Endothelial cell (in vitro differentiated cells): Measurements from ENCODE around the gene ANKRD27. TPM values are rescaled to one million over a fixed set of nuclear protein-coding genes. Genes with fewer than 3 reads are reported as not detected.

Experiments
- DNase-seq: peaks from one replicate; pipeline ENCODE4 v3.0.0; 2021; ENCODE audit warnings: low spot score
- H3K27ac Mint-ChIP-seq: one replicate; pipeline ENCODE4 v1.8.0; 2021; ENCODE audit warnings: mixed read lengths, inconsistent platforms; ENCODE audit not compliant: unreplicated experiment
- H3K27me3 Mint-ChIP-seq: one replicate; pipeline ENCODE4 v1.8.0; 2021; ENCODE audit warnings: mild to moderate bottlenecking, moderate library complexity, mixed read lengths, inconsistent platforms; ENCODE audit not compliant: unreplicated experiment
- H3K36me3 Mint-ChIP-seq: one replicate; pipeline ENCODE4 v1.8.0; 2021; ENCODE audit warnings: mild to moderate bottlenecking, low read depth, mixed read lengths, inconsistent platforms; ENCODE audit not compliant: unreplicated experiment
- H3K4me1 Mint-ChIP-seq: one replicate; pipeline ENCODE4 v1.8.0; 2021; ENCODE audit warnings: mild to moderate bottlenecking, mixed read lengths, inconsistent platforms; ENCODE audit not compliant: unreplicated experiment
- H3K4me3 Mint-ChIP-seq: one replicate; pipeline ENCODE4 v1.8.0; 2021; ENCODE audit warnings: mild to moderate bottlenecking, mixed read lengths, inconsistent platforms; ENCODE audit not compliant: unreplicated experiment
- H3K9me3 Mint-ChIP-seq: one replicate; pipeline ENCODE4 v1.8.0; 2021; ENCODE audit warnings: mixed read lengths, inconsistent platforms; ENCODE audit not compliant: unreplicated experiment
- CTCF ChIP-seq: fragments of 200-600 bp; sonication (generic); IDR thresholded peaks from one replicate; pipeline ENCODE4 v1.5.0; 2021; ENCODE audit warnings: antibody characterized with exemption; ENCODE audit not compliant: unreplicated experiment
- total RNA-seq: library from RNA; stranded (reverse); fragmentation: NEBNext Ultra II Directional; extraction: Animal tissue kit (Norgen Biotek cat#: 25700); gene quantifications from one replicate; pipeline ENCODE4 v1.2.1, GENCODE V29; 2021; ENCODE audit not compliant: unreplicated experiment

The ANKRD27 gene
- total RNA-seq, 1 donor from 2014 or later = 20.8 TPM

DNA sequence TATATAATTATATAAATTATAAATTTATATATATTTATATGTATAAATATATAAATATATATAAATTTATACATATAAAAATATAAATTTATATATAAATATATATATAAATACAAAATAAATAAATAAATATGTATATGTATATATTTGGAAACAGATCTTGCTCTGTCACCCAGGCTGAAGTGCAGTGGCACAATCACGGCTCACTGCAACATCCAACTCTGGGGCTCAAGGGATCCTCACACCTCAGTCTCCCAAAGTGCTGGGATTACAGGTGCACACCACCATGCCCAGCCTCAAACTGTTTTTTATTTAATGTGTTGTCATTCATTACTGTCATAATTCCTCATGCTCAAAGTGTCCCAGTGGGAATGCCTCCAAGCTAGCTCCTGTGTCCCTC, 119.2 kb downstream of the ANKRD27 start:
- Mint-ChIP-seq H3K9me3 (no peaks in the 10 kb centered on the region), H3K4me3 (no peak overlapping the region), H3K27me3 (no peaks in the 10 kb centered on the region), H3K4me1 (no peaks in the 10 kb centered on the region), H3K36me3 (no peaks in the 10 kb centered on the region), H3K27ac (no peak overlapping the region)
- TF ChIP-seq CTCF = no peak
- no peak for DNase-seq

- Mint-ChIP-seq H3K27me3 (no peaks in the 10 kb centered on the region), H3K4me1 (no peaks in the 10 kb centered on the region), H3K9me3 (no peaks in the 10 kb centered on the region), H3K27ac (no peak overlapping the region), H3K36me3 (no peaks in the 10 kb centered on the region), H3K4me3 (no peak overlapping the region)
- no peak for TF ChIP-seq CTCF
- no peak for DNase-seq
Observed at GRCh38 chr19:32550666-32551065, 124.3 kb downstream of the ANKRD27 start.

Other genes with a start within 250 kb of the ANKRD27 start
- gene PDCD5, start 94.0 kb downstream of the ANKRD27 start, total RNA-seq = 77.1 TPM
- not detected for gene RGS9BP, start 668 bp upstream of the ANKRD27 start, total RNA-seq
- 5.3 TPM for gene NUDT19, start 16.6 kb upstream of the ANKRD27 start, total RNA-seq
- gene TDRD12, start 44.6 kb upstream of the ANKRD27 start, total RNA-seq = not detected
- gene SLC7A9, start 194.6 kb upstream of the ANKRD27 start, total RNA-seq = 0.46 TPM